CD14-positive monocyte (primary cell): ENCODE data around the gene INIP. TPM values are rescaled to one million over a fixed set of nuclear protein-coding genes. Genes with fewer than 3 reads are reported as not detected.

Source experiments
- DNase-seq, 3 donors: peaks; one replicate each; pipeline ENCODE4 v3.0.0-alpha.2; 2011 to 2022
- H2AFZ ChIP-seq: 2 replicates; pipeline ENCODE4 v1.6.0; 2012; ENCODE audit warnings: mild to moderate bottlenecking, low read depth, low read length, inconsistent platforms; ENCODE audit not compliant: insufficient read depth, poor library complexity, severe bottlenecking
- H3K27ac ChIP-seq, 2 donors: 1 replicate in 1 of 2; 2 replicates in 1 of 2; pipeline ENCODE4 v1.5.1; 2012 to 2013; ENCODE audit warnings: low read length in 2 of 2, control low read depth in 1 of 2, inconsistent platforms in 1 of 2, low read depth in 1 of 2, mild to moderate bottlenecking in 1 of 2
- H3K27me3 ChIP-seq, 2 donors: one replicate each; pipeline versions ENCODE4 v1.6.0 to v1.6.1; 2011 to 2013; ENCODE audit warnings: low read length in 2 of 2; ENCODE audit not compliant: control insufficient read depth in 2 of 2, insufficient read depth in 2 of 2
- H3K36me3 ChIP-seq, 2 donors: replicated peaks in 1 of 2; 1 replicate in 1 of 2; 2 replicates in 1 of 2; pipeline versions ENCODE4 v1.5.1 to v1.6.1; 2012 to 2013; ENCODE audit warnings: low read length in 2 of 2, control low read depth in 1 of 2, inconsistent platforms in 1 of 2, mild to moderate bottlenecking in 1 of 2; ENCODE audit not compliant: insufficient read depth in 2 of 2, control insufficient read depth in 1 of 2
- H3K4me1 ChIP-seq, 2 donors: 1 replicate in 1 of 2; 2 replicates in 1 of 2; pipeline versions ENCODE4 v1.5.1 to v1.6.1; 2012 to 2013; ENCODE audit warnings: low read length in 2 of 2, control low read depth in 1 of 2, inconsistent platforms in 1 of 2, mild to moderate bottlenecking in 1 of 2, moderate library complexity in 1 of 2; ENCODE audit not compliant: insufficient read depth in 2 of 2, control insufficient read depth in 1 of 2
- H3K4me2 ChIP-seq: replicated peaks from 2 replicates; pipeline ENCODE3; 2012; ENCODE audit warnings: low read length, moderate library complexity, mild to moderate bottlenecking; ENCODE audit not compliant: poor library complexity, severe bottlenecking; ENCODE audit errors: extremely low read depth
- H3K4me3 ChIP-seq, 3 experiments: fragments of 200-600 bp in 1 of 3; sonication (generic) in 1 of 3; replicated peaks in 1 of 3; 1 replicate in 2 of 3; 2 replicates in 1 of 3; pipeline ENCODE4 v1.5.1; 2011 to 2013; ENCODE audit warnings: low read length in 3 of 3, mild to moderate bottlenecking in 3 of 3, control low read depth in 2 of 3, low read depth in 2 of 3, inconsistent platforms in 1 of 3, moderate library complexity in 1 of 3
- H3K79me2 ChIP-seq: 2 replicates; pipeline ENCODE4 v1.6.0; 2012; ENCODE audit warnings: mild to moderate bottlenecking, control low read depth, inconsistent platforms, low read length, moderate library complexity; ENCODE audit not compliant: insufficient read depth
- H3K9ac ChIP-seq: 2 replicates; pipeline ENCODE4 v1.6.0; 2017; ENCODE audit warnings: low read length, mild to moderate bottlenecking; ENCODE audit not compliant: insufficient read depth, poor library complexity, severe bottlenecking
- H3K9me3 ChIP-seq, 2 donors: replicated peaks in 1 of 2; 1 replicate in 1 of 2; 2 replicates in 1 of 2; pipeline versions ENCODE4 v1.5.1 to v1.6.1; 2012 to 2013; ENCODE audit warnings: low read length in 2 of 2, control low read depth in 1 of 2; ENCODE audit not compliant: control insufficient read depth in 1 of 2, insufficient read depth in 1 of 2
- H4K20me1 ChIP-seq: 2 replicates; pipeline ENCODE4 v1.6.0; 2012; ENCODE audit warnings: mild to moderate bottlenecking, low read length, control low read depth, moderate library complexity; ENCODE audit not compliant: insufficient read depth
- H3K27ac Mint-ChIP-seq, 7 donors: one replicate each; pipeline ENCODE4 v1.8.0; 2020; ENCODE audit warnings: mild to moderate bottlenecking in 7 of 7, mixed read lengths in 7 of 7, moderate library complexity in 6 of 7, inconsistent platforms in 2 of 7
- H3K27me3 Mint-ChIP-seq, 3 donors: one replicate each; pipeline ENCODE4 v1.8.0; 2021 to 2022; ENCODE audit warnings: low read depth in 3 of 3, mild to moderate bottlenecking in 3 of 3, mixed read lengths in 3 of 3, moderate library complexity in 3 of 3, inconsistent platforms in 1 of 3
- H3K36me3 Mint-ChIP-seq, 2 donors: one replicate each; pipeline ENCODE4 v1.8.0; 2020; ENCODE audit warnings: mixed read lengths in 2 of 2, inconsistent platforms in 1 of 2, mild to moderate bottlenecking in 1 of 2
- H3K4me1 Mint-ChIP-seq: one replicate; pipeline ENCODE4 v1.8.0; 2020; ENCODE audit warnings: mild to moderate bottlenecking, mixed read lengths
- H3K4me3 Mint-ChIP-seq, 2 donors: one replicate each; pipeline ENCODE4 v1.8.0; 2020; ENCODE audit warnings: mild to moderate bottlenecking in 2 of 2, mixed read lengths in 2 of 2, moderate library complexity in 1 of 2
- H3K9me3 Mint-ChIP-seq, 7 donors: one replicate each; pipeline ENCODE4 v1.8.0; 2020 to 2022; ENCODE audit warnings: mixed read lengths in 7 of 7, mild to moderate bottlenecking in 6 of 7, moderate library complexity in 6 of 7, inconsistent platforms in 2 of 7
- CTCF ChIP-seq: fragments of 200-600 bp; IDR thresholded peaks from one replicate; pipeline ENCODE4 v1.8.0; 2022; ENCODE audit warnings: antibody characterized with exemption, mild to moderate bottlenecking
- WGBS: methylation state at CpG from one replicate; pipeline ENCODE4 v1.1.5; 2013; ENCODE audit warnings: missing lambda C conversion rate; ENCODE audit not compliant: insufficient coverage; 5-methylcytosine and 5-hydroxymethylcytosine counted together
- intact Hi-C, 2 donors: fragments of 100-400 bp; cut with micrococcal nuclease; formaldehyde crosslinking; loops; one replicate each; pipeline versions ENCODE4 v1.15.0 to v1.15.1; 2023
- polyA plus RNA-seq, 3 donors: library from polyadenylated mRNA; depleted of rRNA in 1 of 3; unstranded in 2 of 3; stranded (reverse) in 1 of 3; fragments of 300-500 nt in 2 of 3; fragments of >200 nt in 1 of 3; fragmentation: Illumina TruSeq in 2 of 3; gene quantifications; 1 replicate in 2 of 3; 2 replicates in 1 of 3; pipeline ENCODE4 v1.2.3, GENCODE V29; 2012 to 2021

Gene INIP
- polyA plus RNA-seq, 3 donors: 10.7 to 53.0 (median 49.0) TPM

GRCh38 chr9:112764837-112765236, 46.9 kb upstream of the INIP start:
- no peak for TF ChIP-seq CTCF
- Histone ChIP-seq H3K9ac (no peak overlapping the region), H2AFZ (no peak overlapping the region), H3K27ac (peak overlapping the region in 1 of 2 donors; percentile 4), H3K4me1 (no peaks in the 10 kb centered on the region), H3K79me2 (peaks cover 94% of the 10 kb centered on the region), H3K4me2 (no peak overlapping the region), H3K4me3 (no peak overlapping the region), H4K20me1 (peaks cover 99% of the 10 kb centered on the region), H3K9me3 (no peaks in the 10 kb centered on the region), H3K27me3 (no peaks in the 10 kb centered on the region), H3K36me3 (peaks cover 7 to 28% of the 10 kb centered on the region in 2 donors)
- Mint-ChIP-seq H3K4me3 (no peak overlapping the region), H3K27me3 (peaks cover 0 to 2% (median 2%) of the 10 kb centered on the region in 3 donors), H3K9me3 (peaks cover 0 to 7% (median 6%) of the 10 kb centered on the region in 7 donors), H3K36me3 (peaks cover 24 to 25% of the 10 kb centered on the region in 2 donors), H3K4me1 (peaks cover 26% of the 10 kb centered on the region), H3K27ac (peak overlapping the region in 4 of 7 donors; percentile 1 to 67 (median 19))
- DNase-seq: no peak
- intact Hi-C loops: no loop called here
- 93% methylated on average over 6 of the region's 7 CpGs for WGBS

GRCh38 chr9:112764344-112764743, 46.4 kb upstream of the INIP start:
- Histone ChIP-seq H3K79me2 (peaks cover 94% of the 10 kb centered on the region), H3K4me3 (no peak overlapping the region), H3K4me2 (no peak overlapping the region), H4K20me1 (peaks cover 99% of the 10 kb centered on the region), H3K9me3 (no peaks in the 10 kb centered on the region), H3K36me3 (peaks cover 3 to 23% of the 10 kb centered on the region in 2 donors), H3K4me1 (no peaks in the 10 kb centered on the region), H3K9ac (no peak overlapping the region), H3K27ac (no peak overlapping the region), H3K27me3 (no peaks in the 10 kb centered on the region), H2AFZ (no peak overlapping the region)
- peaks cover 29% of the 10 kb centered on the region for H3K4me1 Mint-ChIP-seq
- WGBS: 90% methylated on average over 4 of the region's 5 CpGs
- TF ChIP-seq CTCF: no peak
- peak overlapping the region in 4 of 7 donors; percentile 32 to 68 (median 52) for H3K27ac Mint-ChIP-seq
- H3K9me3 Mint-ChIP-seq: peaks cover 0 to 7% (median 6%) of the 10 kb centered on the region in 7 donors
- H3K27me3 Mint-ChIP-seq: peaks cover 0 to 2% (median 2%) of the 10 kb centered on the region in 3 donors
- intact Hi-C loops: no loop called here
- peaks cover 20% of the 10 kb centered on the region in 2 donors for H3K36me3 Mint-ChIP-seq
- DNase-seq: no peak
- H3K4me3 Mint-ChIP-seq: no peak overlapping the region
